Neural progenitor cell (in vitro differentiated cells): ENCODE measurements around the gene SPRYD7. TPM values are rescaled to one million over a fixed set of nuclear protein-coding genes. Genes with fewer than 3 reads are reported as not detected.

ENCODE experiments used
- DNase-seq: peaks from one replicate; pipeline ENCODE4 v3.0.0-alpha.2; 2016; ENCODE audit warnings: low spot score
- H2AFZ ChIP-seq: fragments of 200-600 bp; sonication (generic); replicated peaks from 2 replicates; pipeline ENCODE4 v1.6.1; 2016; ENCODE audit warnings: antibody characterized with exemption
- H3F3A ChIP-seq: fragments of 200-600 bp; sonication (generic); 2 replicates; pipeline ENCODE4 v1.6.1; 2016; ENCODE audit warnings: antibody characterized with exemption, low read depth
- H3K27ac ChIP-seq: fragments of 200-600 bp; sonication (generic); 2 replicates; pipeline ENCODE4 v1.5.1; 2016; ENCODE audit warnings: mild to moderate bottlenecking
- H3K27me3 ChIP-seq: fragments of 200-600 bp; sonication (generic); 2 replicates; pipeline ENCODE4 v1.6.1; 2016; ENCODE audit warnings: mild to moderate bottlenecking, moderate library complexity
- H3K36me3 ChIP-seq: fragments of 200-600 bp; sonication (generic); 2 replicates; pipeline ENCODE4 v1.5.1; 2016
- H3K4me1 ChIP-seq: fragments of 200-600 bp; sonication (generic); 2 replicates; pipeline ENCODE4 v1.6.1; 2016; ENCODE audit warnings: mixed run types
- H3K4me2 ChIP-seq: fragments of 200-600 bp; sonication (generic); 2 replicates; pipeline ENCODE4 v1.6.1; 2016
- H3K4me3 ChIP-seq: fragments of 200-600 bp; sonication (generic); 2 replicates; pipeline ENCODE4 v1.5.1; 2016
- H3K79me2 ChIP-seq: fragments of 200-600 bp; sonication (generic); 2 replicates; pipeline ENCODE4 v1.6.1; 2016; ENCODE audit warnings: low read depth
- H3K9ac ChIP-seq: fragments of 200-600 bp; sonication (generic); 2 replicates; pipeline ENCODE4 v1.6.1; 2016
- H3K9me3 ChIP-seq: fragments of 200-600 bp; sonication (generic); 2 replicates; pipeline ENCODE4 v1.5.1; 2016; ENCODE audit warnings: low read depth
- H4K20me1 ChIP-seq: fragments of 200-600 bp; sonication (generic); 2 replicates; pipeline ENCODE4 v1.6.1; 2016; ENCODE audit warnings: low read depth
- H3K27ac Mint-ChIP-seq: 3 replicates; pipeline ENCODE4 v1.8.0; 2021; ENCODE audit warnings: mixed read lengths
- H3K27me3 Mint-ChIP-seq: 2 replicates; pipeline ENCODE4 v1.8.0; 2022; ENCODE audit warnings: low read depth, mild to moderate bottlenecking, inconsistent platforms, moderate library complexity, mixed read lengths; ENCODE audit not compliant: insufficient read depth
- H3K36me3 Mint-ChIP-seq: 3 replicates; pipeline ENCODE4 v1.8.0; 2021; ENCODE audit warnings: mixed read lengths
- H3K4me1 Mint-ChIP-seq: 3 replicates; pipeline ENCODE4 v1.8.0; 2021; ENCODE audit warnings: mixed read lengths
- H3K4me3 Mint-ChIP-seq: 3 replicates; pipeline ENCODE4 v1.8.0; 2021; ENCODE audit warnings: mild to moderate bottlenecking, moderate library complexity, mixed read lengths
- H3K9me3 Mint-ChIP-seq: 3 replicates; pipeline ENCODE4 v1.8.0; 2020; ENCODE audit warnings: mixed read lengths
- EZH2 ChIP-seq: fragments of 200-600 bp; sonication (generic); IDR thresholded peaks from 2 replicates; pipeline ENCODE4 v1.6.1; 2017; ENCODE audit warnings: antibody characterized with exemption, mild to moderate bottlenecking, moderate library complexity
- EZH2phosphoT487 ChIP-seq: fragments of 200-600 bp; sonication (generic); IDR thresholded peaks from 2 replicates; pipeline ENCODE4 v1.6.1; 2017; ENCODE audit warnings: antibody characterized with exemption
- total RNA-seq: library from RNA; depleted of rRNA; stranded (reverse); fragments of >200 nt; gene quantifications from 2 replicates; pipeline ENCODE4 v1.2.3, GENCODE V29; 2015; ENCODE audit warnings: low replicate concordance
- TF ChIP-seq, protein P1 (sequence below): fragments of 200-600 bp; sonication (generic); IDR thresholded peaks from 2 replicates; pipeline ENCODE4 v1.5.1; 2017; ENCODE audit warnings: antibody characterized with exemption, mild to moderate bottlenecking

Gene SPRYD7
- total RNA-seq, 1 donor from 2014 or later: 5.6 TPM

DNA sequence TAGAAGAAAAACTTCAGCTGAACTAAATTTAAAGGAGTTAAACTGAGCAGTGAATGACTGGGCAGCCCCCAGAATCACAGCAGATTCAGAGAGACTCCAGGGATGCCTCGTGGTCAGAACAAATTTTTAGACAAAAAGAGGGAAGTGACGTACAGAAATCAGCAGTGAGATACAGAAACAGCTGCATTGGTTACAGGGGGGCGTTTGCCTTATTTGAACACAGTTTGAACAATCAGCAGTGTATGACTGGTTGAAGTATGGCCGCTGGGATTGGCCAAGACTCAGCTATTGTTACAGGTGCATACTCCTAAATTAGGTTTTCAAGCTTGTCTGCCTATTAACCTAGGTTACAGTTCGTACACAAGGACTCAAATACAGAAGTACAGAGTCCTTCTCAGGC, 2.2 kb upstream of the SPRYD7 start:
- H3K27ac Mint-ChIP-seq: no peak overlapping the region
- H3K9me3 ChIP-seq: no peaks in the 10 kb centered on the region
- no peaks in the 10 kb centered on the region for H3K36me3 Mint-ChIP-seq
- no peaks in the 10 kb centered on the region for H4K20me1 ChIP-seq
- H3F3A ChIP-seq: no peaks in the 10 kb centered on the region
- no peak overlapping the region for H3K27ac ChIP-seq
- TF ChIP-seq EZH2phosphoT487 (no peak), EZH2 (no peak)
- TF ChIP-seq, protein P1, sequence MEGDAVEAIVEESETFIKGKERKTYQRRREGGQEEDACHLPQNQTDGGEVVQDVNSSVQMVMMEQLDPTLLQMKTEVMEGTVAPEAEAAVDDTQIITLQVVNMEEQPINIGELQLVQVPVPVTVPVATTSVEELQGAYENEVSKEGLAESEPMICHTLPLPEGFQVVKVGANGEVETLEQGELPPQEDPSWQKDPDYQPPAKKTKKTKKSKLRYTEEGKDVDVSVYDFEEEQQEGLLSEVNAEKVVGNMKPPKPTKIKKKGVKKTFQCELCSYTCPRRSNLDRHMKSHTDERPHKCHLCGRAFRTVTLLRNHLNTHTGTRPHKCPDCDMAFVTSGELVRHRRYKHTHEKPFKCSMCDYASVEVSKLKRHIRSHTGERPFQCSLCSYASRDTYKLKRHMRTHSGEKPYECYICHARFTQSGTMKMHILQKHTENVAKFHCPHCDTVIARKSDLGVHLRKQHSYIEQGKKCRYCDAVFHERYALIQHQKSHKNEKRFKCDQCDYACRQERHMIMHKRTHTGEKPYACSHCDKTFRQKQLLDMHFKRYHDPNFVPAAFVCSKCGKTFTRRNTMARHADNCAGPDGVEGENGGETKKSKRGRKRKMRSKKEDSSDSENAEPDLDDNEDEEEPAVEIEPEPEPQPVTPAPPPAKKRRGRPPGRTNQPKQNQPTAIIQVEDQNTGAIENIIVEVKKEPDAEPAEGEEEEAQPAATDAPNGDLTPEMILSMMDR: no peak
- no peaks in the 10 kb centered on the region for H3K79me2 ChIP-seq
- peaks cover 6% of the 10 kb centered on the region for H3K4me1 ChIP-seq
- no peaks in the 10 kb centered on the region for H3K9me3 Mint-ChIP-seq
- H3K4me3 Mint-ChIP-seq: peak overlapping the region; percentile 45
- H3K4me1 Mint-ChIP-seq: peaks cover 10% of the 10 kb centered on the region
- peaks cover 2% of the 10 kb centered on the region for H3K27me3 Mint-ChIP-seq
- no peak for DNase-seq
- no peak overlapping the region for H2AFZ ChIP-seq
- no peak overlapping the region for H3K4me3 ChIP-seq
- H3K36me3 ChIP-seq: no peaks in the 10 kb centered on the region
- H3K27me3 ChIP-seq: peaks cover 31% of the 10 kb centered on the region
- no peak overlapping the region for H3K9ac ChIP-seq
- no peak overlapping the region for H3K4me2 ChIP-seq

DNA sequence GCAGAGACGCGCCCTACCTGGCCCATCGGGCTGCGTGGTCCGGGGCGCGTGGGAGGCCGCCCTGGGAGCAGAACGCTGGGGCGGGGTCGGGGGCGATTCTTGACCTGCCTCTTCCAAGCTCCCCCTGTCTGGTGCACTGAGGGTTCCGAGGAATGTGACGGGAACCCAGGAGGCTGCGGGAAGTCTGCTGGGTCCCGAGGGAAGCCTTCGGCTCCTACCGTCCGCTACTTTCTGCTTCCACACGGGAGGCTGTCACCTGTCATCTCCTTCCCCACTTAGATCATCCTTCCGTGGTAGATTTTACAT, 781 bp upstream of the SPRYD7 start:
- peak overlapping the region; percentile 66 for H3K4me3 ChIP-seq
- peak overlapping the region; percentile 87 for H3K4me2 ChIP-seq
- peak overlapping the region; percentile 92 for H2AFZ ChIP-seq
- DNase-seq: peak; percentile 54
- no peaks in the 10 kb centered on the region for H3K79me2 ChIP-seq
- peak overlapping the region; percentile 96 for H3K4me3 Mint-ChIP-seq
- TF ChIP-seq, protein P1: no peak
- TF ChIP-seq EZH2 (no peak), EZH2phosphoT487 (no peak)
- no peak overlapping the region for H3K27ac ChIP-seq
- H3K36me3 Mint-ChIP-seq: no peaks in the 10 kb centered on the region
- no peaks in the 10 kb centered on the region for H3K9me3 ChIP-seq
- no peak overlapping the region for H3K9ac ChIP-seq
- no peaks in the 10 kb centered on the region for H3K36me3 ChIP-seq
- H3K27ac Mint-ChIP-seq: no peak overlapping the region
- H4K20me1 ChIP-seq: no peaks in the 10 kb centered on the region
- H3K9me3 Mint-ChIP-seq: no peaks in the 10 kb centered on the region
- H3K4me1 Mint-ChIP-seq: peaks cover 10% of the 10 kb centered on the region
- H3K4me1 ChIP-seq: peaks cover 6% of the 10 kb centered on the region
- H3K27me3 ChIP-seq: peaks cover 31% of the 10 kb centered on the region
- H3K27me3 Mint-ChIP-seq: no peaks in the 10 kb centered on the region
- no peaks in the 10 kb centered on the region for H3F3A ChIP-seq

DNA sequence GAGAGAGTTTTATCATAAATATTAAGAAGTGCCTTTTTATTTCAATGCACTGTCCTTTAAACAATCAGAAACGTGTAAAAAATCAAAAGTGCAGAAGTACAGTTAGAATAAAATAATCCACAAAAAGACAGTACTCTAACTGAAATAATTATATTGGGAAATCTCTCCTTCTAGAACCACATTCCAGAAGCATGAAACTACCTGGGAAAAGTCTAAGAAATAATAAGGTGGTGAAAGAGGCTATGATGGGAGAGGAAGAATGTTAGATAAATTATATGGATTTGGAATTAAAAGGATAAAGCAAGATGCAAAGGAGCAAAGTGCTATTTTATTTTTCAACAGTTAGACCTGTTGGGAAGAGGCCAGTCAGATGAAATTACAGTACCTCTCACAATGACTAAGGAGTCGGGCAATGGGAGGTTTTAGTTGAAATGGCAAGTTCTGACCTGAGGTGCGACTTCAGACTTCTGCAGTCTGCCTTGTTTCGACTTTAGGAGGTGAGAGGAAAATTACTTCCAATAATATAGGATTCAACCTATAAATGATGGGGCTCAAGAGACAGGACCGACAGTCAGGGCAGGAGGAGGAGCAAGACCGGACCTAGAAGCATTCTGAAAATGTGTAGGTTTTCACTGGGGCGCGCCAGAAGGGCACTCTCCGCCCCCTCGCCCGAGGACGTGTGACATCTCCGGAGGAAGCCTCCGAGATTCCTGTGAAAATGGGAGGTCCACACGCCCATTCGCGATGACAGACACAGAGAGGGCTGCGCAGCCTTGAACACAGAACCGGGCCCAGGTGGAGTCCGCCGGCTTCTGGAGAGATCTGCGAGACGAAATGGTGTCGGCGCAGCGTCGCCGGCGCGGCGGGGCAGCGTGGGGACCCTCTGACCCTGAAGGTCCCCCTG, 717 bp downstream of the SPRYD7 start:
- Mint-ChIP-seq H3K4me1 (peaks cover 10% of the 10 kb centered on the region), H3K4me3 (peak overlapping the region; percentile 96), H3K9me3 (no peaks in the 10 kb centered on the region), H3K36me3 (no peaks in the 10 kb centered on the region), H3K27me3 (no peaks in the 10 kb centered on the region), H3K27ac (peak overlapping the region; percentile 92)
- Histone ChIP-seq H3K79me2 (no peaks in the 10 kb centered on the region), H3K4me3 (peak overlapping the region; percentile 66), H3K27me3 (peaks cover 31% of the 10 kb centered on the region), H3K4me2 (peak overlapping the region; percentile 89), H3K36me3 (no peaks in the 10 kb centered on the region), H3K27ac (no peak overlapping the region), H2AFZ (peak overlapping the region; percentile 84), H3K9ac (no peak overlapping the region), H3K4me1 (peaks cover 6% of the 10 kb centered on the region), H4K20me1 (no peaks in the 10 kb centered on the region), H3F3A (no peaks in the 10 kb centered on the region), H3K9me3 (no peaks in the 10 kb centered on the region)
- TF ChIP-seq EZH2 (no peak), EZH2phosphoT487 (no peak)
- TF ChIP-seq, protein P1: no peak
- DNase-seq: peak; percentile 69
